ENCODE data around the gene DCP1B.

Gene DCP1B

GRCh38 chr12:2004113-2004929 lies at the start of gene DCP1B:
Gene DCP1B (minus strand): TSS chr12:2004457. CDS start chr12:2004431, 26 bp downstream.
- DNase-seq (ENCODE audit: low read depth) = peak; percentile 80

GRCh38 chr12:2053691-2054090 lies 49.4 kb upstream of the DCP1B start:
- DNase-seq (ENCODE audit: low read depth) = no peak

GRCh38 chr12:2052826-2053678 lies 48.8 kb upstream of the DCP1B start, which contains the start of gene CACNA1C:
Gene CACNA1C (plus strand): TSS chr12:2052987. CDS start chr12:2053563, 576 bp downstream.
- DNase-seq (ENCODE audit: low read depth) = no peak

DNA sequence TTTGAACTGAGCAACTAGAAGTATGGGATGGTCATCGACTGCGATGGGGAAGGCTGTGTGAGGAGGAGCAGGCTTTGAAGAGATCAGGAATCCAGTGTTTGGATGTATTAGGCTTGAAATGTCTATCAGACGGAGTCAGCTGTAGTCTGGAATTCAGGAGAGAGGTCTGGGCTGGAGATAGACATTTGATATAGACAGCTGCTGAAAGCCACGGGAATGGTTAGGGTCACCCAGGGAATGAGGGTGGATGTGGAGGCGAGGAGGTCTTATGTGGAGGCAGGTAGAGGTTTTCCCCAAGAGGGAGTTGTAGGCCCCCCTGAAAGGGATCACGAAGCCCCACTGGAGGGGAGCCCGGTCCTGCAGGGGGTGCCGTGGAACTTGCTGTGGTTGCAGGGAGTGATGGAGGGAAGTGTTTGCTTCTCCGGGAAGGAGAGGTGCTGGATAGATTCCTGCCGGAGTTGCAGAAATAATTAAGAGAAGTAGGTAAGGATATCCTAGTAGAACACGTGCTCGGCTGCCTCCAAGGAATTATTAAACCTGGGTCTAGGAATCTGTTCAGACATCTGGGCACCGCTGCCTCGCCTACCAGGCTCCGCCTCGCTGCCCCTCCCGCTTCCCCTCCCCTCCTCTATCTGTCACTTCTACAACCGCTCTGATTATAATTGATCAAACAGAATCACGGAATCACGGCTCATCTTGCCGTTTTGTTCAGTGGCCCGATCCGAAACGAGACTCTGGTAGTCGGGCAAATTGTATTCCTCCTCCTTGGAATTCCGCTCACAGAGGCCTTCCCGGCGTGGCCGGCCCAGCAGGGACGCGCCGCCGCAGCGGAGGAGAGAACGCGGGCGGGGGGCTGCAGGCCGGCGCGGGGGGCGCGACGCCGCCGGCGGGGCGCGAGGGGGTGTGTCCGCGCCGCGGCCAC lies 47.7 kb upstream of the DCP1B start:
- DNase-seq (ENCODE audit: low read depth) = no peak

- no peak for DNase-seq (ENCODE audit: low read depth)
Measured at GRCh38 chr12:2049604-2050540, 45.6 kb upstream of the DCP1B start.

DNA sequence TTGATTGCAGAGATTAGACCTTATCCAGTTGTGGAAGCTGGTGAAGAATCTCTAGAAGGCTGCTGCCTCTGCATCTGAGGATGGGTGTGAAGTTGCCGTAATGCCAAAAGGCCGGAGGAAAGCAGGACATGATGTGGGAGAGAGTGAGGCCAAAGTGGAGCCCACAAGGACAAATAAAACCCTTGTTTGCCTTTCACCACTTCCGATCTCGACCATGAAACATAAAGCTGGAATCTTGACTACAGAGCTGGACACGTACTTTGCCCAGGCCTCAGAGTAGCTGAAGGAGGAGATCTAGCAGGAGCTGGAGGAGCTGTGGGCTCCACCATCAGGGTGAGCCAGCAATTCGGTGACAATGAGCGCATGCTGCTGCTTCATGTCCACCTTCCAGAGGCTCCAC lies 43.5 kb upstream of the DCP1B start:
- DNase-seq (ENCODE audit: low read depth) = no peak

- DNase-seq (ENCODE audit: low read depth) = no peak
Measured at GRCh38 chr12:2046957-2047356, 42.7 kb upstream of the DCP1B start.

- no peak for DNase-seq (ENCODE audit: low read depth)
Measured at GRCh38 chr12:2044165-2044564, 39.9 kb upstream of the DCP1B start.

DNA sequence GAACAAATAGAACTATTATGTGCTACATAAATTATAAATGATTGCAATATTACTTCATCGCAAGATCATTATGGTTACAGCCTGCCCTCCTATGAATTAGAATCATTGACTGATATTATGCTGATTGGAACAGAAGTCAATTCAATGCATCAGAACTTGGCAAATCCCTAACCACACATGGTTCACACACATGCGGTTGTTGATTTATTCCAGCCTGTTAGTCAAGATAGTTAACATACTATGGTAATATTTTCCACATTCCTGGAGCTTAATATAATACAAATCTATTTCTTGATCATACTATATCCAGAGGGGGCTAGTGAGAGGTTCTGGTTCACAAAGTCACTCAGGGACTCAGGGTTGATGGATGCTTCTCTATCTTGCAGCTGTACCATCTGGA lies 38.8 kb upstream of the DCP1B start:
- DNase-seq (ENCODE audit: low read depth) = no peak

DNA sequence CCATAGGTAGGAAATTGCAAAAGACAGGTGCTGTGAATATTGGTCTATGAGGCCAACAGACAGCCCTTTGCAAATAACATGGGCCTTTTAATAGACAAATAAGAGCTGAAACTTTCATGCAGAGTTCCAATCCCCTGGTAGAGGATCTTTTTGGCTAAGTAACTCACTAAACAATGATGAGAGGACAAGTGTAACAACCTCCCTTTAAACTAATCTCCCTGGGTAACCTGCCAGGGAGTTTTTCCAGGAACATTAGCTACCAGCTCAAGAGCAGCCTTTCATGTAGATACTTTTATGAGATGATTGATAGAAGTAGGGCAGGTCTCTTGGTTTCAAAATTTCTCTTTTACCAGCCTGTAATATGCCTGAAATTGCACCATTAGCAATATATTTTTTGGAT lies 34.8 kb upstream of the DCP1B start:
- no peak for DNase-seq (ENCODE audit: low read depth)

DNA sequence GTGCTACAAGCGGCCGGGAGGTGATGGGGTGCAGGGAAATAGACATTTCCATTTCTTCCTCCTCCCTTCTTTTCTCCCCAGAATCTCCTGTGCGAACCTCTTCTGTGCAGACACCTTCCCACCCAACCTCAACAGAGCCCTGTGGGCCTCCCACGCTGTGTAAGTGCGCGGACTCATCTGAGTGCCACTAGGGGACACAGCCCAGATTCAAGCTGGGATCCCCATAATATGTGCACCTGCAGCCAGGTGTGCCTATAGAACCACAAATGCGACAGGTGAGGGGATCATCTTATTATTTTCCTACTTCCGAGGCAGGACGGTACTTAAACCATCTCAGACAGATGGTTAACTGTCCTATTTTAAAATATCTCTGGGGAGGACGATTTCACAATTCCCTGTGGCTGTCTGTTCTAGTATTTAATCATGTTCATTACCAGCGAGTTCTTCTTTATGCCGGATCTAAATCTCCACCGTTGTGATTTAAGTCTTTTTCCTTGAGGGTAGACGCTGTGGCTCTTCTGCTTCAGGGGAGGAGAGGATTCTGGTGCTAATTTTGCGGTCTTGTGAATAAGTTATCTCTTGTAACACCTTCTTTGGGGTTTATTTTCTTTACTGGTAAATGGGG lies 31.3 kb upstream of the DCP1B start:
- no peak for DNase-seq (ENCODE audit: low read depth)

DNA sequence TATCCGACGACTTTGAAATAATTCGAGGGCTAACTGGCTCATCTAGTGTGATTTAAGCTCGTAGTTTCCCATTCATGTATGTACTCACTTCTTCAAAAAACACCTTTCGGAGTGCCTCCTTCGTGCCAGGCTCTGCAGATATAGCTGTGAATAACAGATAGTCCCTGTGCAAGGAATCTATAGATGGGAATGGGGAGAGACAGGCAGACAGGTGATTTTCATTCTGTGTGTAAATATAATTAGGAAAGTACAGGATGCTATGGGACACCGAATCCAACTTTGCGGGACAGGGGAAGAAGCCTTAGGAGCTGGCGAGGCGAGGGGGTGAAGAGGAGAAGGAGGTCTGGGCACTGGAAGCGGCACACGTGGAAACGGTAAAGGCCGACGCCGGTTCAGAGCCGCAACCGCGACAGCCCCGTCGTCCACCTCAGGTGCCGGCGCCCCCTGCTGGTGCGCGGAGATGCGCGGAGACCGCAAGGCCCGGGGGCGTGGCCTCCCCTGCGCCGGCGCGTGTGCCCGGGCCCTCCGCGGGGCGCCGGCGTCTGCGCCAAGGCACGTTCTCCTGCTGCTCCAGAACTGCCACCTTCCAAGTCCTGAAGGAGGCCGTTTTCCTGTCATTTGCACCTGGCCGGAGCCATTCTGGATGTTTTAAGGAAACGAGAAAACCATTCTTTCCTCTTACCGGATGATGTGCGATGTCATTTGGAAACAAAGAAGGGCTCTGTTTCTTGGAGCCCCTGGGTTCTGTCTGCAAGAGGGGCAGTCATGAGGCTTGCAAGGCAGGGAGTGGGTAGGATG lies 30.6 kb upstream of the DCP1B start:
- DNase-seq (ENCODE audit: low read depth) = no peak

GRCh38 chr12:2032506-2032905 lies 28.2 kb upstream of the DCP1B start:
- no peak for DNase-seq (ENCODE audit: low read depth)

DNA sequence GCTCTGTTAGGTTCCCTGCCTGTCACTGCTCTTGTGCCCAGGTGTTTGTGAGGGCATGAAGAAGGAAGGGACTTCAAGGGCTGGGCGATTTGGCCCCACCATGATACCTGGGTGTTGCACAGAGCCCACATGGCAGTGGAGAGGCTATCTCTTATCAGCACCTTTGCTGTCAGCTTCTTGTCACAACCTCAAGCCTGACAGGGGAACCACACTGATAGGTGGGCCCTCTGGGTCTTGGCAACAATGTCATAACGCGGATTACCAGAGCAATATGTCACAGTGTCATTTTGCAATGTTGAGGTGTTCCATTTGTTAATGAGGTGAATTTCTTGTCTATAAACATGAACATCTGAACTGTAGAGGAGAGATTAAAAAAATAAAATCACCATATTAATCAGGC lies 25.6 kb upstream of the DCP1B start:
- DNase-seq (ENCODE audit: low read depth) = no peak

DNA sequence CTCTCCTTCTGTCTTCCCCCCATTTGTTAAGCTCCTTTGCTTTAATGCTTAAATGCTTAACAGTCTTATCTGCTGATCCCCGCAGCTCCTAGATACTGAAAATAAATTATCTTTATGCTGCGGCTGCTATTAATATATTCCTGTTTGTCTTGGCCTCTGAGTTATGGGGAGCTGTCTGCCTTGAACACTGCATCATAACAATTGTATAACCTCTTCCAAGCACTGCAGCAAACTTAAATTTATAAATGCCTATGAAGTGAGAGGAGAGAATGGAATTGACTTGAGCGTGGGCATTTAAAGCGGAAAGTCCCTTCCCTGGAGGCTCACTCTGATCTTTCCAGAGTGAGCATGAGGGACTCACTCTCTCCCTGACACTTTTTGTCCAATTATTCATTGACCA lies 23.1 kb upstream of the DCP1B start:
- no peak for DNase-seq (ENCODE audit: low read depth)

DNA sequence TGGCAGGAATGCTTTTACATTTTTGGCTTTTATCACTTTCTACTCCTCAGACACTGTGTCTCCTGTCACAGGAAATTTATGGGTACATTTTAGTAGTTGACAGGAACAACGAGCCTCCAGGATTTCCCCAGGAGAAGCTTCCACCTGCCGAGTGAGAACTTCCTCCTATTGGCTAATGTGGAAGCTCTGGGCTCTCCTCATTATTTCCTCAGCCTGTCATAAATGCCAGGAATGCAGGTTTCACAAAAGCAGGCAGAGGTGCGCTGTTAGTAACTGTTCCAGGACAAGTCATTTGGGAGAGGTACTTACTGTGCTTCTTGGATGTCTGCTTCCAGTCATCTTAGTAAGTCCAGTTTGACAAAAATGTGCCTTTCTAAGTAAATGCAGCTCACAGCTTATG lies 19.1 kb upstream of the DCP1B start:
- no peak for DNase-seq (ENCODE audit: low read depth)

GRCh38 chr12:2020511-2020910 lies 16.3 kb upstream of the DCP1B start:
- no peak for DNase-seq (ENCODE audit: low read depth)

DNA sequence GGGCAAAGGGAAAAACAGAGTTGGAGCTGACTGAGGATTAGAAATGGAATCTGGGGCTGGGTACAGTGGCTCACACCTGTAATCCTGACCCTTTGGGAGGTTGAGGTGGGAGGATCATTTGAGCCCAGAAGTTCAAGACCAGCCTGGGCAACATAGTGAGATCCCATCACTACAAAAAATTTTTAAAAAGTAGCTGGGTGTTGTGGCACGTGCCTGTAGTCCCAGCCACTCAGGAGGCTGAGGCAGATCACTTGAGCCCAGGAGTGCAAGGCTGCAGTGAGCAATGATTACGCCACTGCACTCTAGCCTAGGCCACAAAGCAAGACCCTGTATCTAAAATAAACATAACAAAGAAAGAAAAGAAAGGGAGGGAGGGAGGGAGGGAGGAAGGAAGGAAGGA lies 14.9 kb upstream of the DCP1B start:
- no peak for DNase-seq (ENCODE audit: low read depth)

DNA sequence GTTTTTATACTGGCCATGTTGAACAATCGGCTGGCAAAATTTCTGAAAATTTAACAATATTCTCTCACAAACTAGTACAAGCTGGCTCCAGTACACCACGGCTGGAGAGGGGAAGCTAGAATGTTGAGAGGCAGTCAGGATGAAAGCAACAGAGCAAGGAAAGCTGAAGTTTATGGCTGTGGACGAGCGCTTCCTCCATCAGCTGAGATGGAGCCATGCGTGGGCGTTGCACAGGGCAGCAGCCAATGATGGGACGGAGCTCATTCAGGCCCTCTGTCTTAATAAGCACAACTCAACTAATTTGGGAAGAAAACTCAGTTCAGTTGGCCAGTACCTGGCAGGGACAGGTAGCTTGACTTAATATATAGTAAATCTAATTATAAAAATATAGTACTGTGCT lies 14.1 kb upstream of the DCP1B start:
- no peak for DNase-seq (ENCODE audit: low read depth)
